ENCODE data around the gene RDH16.

RDH16 gene, protein sequence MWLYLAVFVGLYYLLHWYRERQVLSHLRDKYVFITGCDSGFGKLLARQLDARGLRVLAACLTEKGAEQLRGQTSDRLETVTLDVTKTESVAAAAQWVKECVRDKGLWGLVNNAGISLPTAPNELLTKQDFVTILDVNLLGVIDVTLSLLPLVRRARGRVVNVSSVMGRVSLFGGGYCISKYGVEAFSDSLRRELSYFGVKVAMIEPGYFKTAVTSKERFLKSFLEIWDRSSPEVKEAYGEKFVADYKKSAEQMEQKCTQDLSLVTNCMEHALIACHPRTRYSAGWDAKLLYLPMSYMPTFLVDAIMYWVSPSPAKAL

DNA sequence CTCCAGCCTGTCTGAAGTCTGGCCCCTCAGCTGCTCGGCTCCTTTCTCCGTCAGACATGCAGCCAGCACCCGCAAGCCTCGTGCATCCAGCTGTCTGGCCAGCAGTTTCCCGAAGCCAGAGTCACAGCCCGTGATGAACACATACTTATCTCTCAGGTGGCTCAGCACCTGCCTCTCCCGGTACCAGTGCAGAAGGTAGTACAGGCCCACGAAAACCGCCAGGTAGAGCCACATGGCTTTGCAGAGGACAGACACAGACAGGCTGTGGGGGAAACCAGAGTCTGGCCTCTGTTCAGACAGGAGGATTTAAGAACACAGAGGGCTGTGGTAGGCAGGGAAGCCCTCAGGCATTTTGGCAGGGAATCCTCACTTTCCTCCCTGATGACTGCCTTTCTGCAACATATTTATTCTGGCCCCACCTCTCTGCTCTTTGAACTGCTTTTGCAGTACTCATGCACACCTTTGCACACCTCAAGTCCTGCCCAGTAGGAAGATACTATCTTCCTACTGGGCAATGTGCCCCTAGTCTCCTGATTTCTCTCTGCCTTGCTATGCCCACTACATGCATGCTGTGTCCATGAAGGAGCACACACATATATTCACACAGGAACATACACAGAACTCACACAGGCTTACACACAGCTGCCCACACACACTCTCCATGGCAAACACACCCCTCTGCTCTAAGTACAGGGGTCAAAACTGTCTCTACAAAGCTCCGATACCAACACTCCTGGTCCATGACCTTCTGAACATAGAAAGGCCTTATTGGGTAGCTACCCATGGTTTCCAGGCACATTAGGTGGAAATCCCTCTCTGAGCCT, at the start of gene RDH16:
TSS of gene RDH16 (minus strand) at position 380 of the 824 bp plus-strand sequence. CDS start at position 234, 146 bp downstream.
- no peak for FAIRE-seq

DNA sequence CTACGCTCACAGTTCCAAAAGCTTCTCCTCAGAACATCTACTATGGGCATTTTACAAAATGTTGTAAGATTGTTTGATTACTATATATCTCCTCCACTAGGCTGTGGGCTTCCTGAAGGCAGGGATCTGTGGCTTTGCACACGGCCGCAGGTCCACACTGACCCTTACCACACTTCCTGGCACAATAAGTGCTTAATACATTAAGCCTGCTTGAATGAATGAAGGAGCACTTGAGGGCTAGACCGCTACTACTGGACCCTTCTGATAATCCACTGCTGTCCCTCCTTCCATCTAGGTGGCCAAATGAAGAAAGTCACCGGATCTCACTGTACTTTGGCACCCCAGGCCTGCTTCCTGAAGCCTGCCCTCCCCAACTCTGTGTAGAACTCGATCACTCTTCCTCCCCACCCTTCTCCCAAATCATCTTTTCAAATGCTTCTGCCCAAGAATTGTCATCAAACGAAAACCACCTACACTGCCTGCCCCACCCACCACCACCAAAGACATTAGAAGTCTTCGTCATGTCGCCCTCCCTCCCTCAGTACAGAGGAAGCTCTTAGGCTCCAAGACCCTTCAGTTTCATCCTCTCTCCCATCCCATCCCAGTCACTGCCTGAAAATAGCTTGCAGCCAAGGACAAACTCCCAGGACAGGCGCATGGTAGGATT, 49.5 kb upstream of the RDH16 start:
- no peak for FAIRE-seq

DNA sequence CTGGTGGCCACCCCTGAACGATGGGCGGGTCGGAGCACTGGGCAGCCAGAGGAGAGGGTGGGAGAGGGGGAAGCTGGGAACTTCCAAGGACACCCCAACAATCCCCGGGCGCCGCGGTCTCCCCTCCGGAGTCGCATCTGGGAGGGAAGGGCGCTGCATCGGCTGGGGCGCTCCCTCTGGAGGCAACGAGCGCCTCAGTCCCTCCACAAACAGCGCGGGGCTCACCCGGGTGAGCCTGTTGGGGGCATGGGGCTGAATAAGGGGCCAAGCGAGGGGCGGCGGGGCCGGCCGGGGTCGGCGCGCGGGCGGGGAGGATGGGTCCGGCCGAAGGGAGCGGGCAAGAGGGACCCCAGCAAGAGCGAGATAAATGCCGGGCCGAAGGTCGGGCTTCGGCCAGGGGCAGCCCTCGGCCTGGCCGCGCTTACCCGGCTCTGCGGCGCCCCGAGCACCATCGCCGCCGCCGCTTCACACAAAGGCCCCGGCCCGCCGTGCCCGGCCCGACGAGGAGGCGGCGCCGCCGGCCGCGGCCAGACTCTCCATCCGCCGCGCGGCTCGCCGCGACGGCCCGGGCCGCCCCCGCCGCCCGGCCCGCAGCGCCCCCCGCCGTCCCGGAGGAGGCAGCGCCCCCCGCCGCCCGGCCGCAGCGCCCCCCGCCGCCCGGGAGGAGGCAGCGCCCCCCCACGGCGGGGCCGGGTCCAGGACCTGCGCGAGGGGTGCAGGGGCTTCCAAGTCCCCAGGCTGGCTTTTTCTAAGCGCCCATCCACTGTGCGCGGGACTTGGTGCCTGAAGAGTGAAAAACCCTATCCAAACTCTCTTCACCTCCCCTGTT, 48.8 kb upstream of the RDH16 start, which contains the start of gene ZBTB39:
TSS of gene ZBTB39 (minus strand) at position 567 of the 829 bp plus-strand sequence. CDS start 1,629 bp downstream, outside the sequence.
- FAIRE-seq, result no peak

DNA sequence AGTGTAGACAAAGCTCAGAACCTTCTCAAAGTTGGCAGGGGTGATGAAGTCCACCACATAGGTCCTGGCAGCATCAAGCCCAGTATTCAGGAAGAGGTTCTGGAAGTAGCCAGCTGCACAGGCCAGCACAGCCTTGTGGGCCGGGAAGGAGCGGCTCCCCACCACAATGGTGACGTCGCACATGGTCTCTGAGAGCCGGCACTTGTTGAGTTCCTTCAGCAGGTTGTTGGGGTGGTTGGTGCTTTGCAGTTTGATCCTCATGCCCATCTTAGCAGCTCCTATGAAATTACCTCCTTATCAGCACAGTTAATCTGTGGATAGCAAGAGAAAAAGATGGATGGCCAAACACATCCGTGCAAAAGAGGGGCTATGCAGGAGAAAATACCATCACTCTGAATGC, 47.2 kb upstream of the RDH16 start:
- no peak for FAIRE-seq

DNA sequence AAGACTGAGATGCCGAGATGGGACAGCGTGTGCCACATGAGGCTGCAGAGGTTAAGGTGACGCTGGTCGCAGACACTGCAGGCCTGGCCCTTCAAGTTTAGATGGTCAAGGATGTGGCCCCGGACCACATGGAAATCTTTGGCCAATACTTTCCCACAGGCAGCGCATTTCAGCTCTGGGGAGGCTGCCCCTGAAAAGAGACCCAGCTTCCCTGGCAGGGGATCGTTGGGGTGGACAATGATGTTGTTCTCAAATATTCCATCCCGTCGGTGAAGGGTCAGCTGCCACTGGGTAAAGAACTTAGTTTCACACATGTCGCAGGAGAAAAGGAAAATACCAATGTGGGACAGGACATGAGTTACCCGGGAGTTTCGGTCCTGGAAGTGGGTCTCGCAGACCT, 46.0 kb upstream of the RDH16 start:
- FAIRE-seq, result no peak

DNA sequence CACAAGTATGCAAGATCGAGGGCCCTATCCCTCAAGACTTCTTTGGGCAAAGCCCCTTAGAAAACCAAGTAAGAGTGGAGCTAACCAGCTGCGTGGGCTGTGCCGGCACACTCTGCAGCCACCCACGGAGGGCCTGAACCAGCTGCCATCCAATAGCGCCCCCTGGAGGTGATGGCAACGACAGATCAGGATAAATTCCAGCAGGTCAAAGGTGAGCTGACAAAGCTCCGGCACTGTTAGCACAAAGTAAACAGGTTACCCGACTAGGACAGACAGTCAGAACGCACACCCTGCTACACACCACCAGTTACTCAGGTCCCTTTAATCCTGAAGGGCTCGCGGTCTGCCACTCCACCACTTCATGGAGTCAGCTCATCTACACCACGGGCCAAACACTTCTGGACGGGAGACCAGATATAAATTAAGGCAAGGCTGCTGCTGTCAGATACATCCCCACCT, 44.1 kb upstream of the RDH16 start:
- no peak for FAIRE-seq

DNA sequence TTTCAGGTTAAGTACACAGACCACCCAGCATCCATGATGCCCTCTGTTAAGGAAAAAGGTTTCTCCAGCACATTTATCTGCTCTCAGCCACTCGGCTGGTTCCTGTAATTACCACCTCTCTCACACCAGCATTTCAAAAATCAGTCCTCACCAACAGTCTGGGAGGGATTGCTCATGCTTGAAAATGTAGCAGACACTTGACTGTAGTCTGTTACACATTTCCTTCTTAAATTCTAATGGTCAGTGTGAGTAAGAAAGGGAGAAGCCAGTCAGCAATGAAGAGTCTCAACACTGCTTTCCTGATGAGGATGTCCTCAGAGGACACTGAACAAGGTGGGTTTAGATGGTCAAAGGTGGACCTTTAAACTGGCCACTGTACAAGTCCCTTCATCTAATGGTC, 43.0 kb upstream of the RDH16 start:
- no peak for FAIRE-seq

DNA sequence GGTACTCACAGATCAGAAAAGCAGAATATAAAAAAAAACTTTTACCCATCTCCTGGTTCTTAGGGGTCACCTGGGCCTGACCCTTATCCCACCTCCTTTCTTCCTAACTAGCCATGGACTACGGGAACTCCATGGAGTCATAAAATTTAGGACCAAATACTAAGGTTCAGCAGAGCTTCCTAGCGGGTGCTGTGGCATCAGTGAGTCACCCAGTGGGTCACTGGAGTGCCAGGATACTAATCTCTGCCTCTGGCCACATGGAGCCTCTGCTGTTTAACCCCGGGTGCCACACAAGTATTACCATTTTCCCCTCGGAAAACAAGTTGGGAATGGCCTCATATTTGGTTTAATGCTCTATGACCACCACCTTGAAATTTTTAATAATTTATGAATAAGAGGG, 42.0 kb upstream of the RDH16 start:
- no peak for FAIRE-seq

DNA sequence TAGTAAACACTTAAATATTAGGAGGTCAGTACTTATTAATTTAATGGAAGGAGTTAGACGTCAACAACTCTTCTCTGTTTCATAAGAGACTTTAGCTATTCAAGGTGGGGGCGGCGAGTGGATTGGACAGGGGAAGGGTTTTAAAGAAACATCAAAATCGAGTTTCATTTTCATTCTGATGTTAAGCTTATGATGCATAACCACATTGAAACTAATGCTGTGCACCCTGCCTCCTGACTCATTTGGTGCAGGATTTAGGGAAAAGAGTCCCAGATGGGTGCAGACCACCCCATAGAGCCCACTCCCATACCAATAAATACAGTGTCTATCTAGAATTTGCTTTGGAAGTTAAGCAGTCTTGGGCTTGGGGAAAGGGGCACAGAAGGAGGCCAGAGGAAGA, 41.6 kb upstream of the RDH16 start:
- FAIRE-seq, result no peak

DNA sequence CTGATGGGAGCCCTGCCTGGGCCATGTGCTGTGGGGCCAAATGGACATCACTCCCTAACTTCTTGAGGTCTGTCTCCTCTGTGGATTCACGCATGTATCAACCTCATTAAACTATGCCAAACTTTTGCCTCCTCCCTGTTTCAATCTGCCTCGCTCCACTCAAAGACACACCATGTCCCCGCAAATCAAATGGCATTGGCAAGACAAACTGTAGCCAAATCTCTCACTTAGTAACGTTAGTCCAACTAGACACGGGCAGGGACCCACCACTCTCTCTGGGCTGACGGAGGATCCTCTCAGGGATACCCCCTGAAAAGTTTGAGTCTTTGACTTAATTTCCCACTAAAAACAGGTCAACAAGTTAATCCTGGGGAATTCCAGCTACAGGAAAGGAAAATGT, 40.9 kb upstream of the RDH16 start:
- FAIRE-seq, result no peak

DNA sequence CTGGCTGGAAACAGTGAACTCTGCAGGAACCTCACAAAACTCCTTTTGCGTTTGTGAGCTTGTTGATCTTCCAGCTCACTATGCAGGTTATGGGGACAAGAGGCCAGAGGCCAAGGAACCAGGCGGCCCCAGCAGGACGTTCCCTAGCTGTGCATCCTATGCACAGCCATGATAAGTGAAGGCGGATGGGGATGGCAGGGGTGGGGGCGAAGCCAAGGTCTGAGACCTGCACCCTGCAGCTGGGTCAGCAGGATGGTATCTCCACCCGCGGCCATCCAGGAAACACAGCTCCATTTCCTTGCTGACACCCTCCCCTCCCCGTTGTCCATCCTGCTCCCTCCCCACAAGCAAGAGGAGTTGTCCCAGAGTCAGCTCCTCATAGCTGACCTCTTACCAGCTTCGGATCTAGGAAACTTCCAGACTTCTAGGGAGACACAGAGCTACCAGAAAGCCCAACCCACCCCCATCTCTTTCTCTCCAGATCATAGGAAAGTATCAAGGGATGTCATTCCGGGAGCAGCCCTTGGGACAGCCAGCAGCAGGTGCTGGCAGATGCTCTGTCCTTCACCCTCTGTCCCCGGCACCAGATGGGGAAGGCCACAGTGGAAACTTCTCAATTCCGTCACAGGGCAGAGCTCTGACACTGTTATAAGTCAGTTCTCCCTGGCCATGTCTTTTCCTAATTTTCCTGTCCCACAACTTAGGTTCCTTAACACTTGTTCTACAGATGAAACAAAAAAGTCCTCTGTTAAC, 39.6 kb upstream of the RDH16 start:
- FAIRE-seq, result no peak

DNA sequence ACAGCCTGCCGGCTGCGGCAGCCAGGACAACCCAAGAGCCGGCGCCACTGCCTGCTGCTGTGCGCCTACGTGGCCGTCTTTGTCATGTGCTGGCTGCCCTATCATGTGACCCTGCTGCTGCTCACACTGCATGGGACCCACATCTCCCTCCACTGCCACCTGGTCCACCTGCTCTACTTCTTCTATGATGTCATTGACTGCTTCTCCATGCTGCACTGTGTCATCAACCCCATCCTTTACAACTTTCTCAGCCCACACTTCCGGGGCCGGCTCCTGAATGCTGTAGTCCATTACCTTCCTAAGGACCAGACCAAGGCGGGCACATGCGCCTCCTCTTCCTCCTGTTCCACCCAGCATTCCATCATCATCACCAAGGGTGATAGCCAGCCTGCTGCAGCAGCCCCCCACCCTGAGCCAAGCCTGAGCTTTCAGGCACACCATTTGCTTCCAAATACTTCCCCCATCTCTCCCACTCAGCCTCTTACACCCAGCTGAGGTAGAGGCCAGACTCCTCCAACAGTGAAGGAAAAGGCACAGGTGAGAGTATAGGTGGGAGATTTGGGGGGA, 38.6 kb upstream of the RDH16 start:
- no peak for FAIRE-seq

DNA sequence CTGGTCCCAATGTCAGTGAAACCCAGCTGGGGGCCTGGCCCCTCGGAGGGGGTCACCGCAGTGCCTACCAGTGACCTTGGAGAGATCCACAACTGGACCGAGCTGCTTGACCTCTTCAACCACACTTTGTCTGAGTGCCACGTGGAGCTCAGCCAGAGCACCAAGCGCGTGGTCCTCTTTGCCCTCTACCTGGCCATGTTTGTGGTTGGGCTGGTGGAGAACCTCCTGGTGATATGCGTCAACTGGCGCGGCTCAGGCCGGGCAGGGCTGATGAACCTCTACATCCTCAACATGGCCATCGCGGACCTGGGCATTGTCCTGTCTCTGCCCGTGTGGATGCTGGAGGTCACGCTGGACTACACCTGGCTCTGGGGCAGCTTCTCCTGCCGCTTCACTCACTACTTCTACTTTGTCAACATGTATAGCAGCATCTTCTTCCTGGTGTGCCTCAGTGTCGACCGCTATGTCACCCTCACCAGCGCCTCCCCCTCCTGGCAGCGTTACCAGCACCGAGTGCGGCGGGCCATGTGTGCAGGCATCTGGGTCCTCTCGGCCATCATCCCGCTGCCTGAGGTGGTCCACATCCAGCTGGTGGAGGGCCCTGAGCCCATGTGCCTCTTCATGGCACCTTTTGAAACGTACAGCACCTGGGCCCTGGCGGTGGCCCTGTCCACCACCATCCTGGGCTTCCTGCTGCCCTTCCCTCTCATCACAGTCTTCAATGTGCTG, 38.0 kb upstream of the RDH16 start:
- no peak for FAIRE-seq

DNA sequence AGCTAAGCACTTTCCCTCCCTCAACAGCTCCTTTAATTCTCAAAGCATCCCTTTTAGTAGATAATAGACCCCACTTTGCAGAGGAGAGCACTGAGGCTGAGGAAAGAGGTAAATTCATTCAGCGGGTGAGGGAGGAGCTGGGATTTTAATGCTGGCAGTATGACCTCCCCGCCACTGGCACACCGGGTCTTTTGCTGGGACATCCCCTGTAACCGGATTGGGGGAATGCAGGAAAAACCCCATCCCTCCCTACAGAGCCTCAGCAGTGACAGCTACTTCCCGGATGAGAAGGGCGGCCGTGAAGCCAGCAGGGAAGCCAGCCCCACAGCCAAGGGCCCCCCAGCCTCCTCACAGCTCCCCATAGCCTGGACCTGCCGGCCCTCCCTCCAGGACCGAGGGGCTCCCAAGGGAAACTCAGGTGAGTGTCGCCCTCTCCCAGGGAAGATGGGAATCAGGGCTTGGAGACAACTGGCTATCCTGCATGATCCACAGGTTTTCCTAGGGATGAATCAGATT, 36.9 kb upstream of the RDH16 start:
- FAIRE-seq, result no peak

DNA sequence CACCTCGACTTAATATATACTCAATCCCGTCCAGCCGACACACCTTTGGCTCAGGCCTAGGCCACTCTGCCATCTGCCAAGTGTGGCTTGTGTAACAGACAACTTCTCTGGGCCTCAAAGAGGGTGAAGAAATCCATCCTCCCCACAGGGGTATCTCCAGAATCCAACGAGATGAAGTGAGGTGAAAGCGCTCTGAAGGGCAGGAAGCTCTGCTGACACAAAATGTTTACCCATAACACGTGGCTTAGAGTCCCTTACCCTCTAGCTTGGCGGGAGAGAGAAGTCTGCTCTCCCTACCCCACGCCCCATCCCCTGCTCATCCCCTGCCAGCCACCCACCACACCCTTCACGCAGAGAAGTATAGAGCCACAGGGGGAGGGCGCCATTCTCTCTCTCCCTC, 35.9 kb upstream of the RDH16 start:
- no peak for FAIRE-seq

DNA sequence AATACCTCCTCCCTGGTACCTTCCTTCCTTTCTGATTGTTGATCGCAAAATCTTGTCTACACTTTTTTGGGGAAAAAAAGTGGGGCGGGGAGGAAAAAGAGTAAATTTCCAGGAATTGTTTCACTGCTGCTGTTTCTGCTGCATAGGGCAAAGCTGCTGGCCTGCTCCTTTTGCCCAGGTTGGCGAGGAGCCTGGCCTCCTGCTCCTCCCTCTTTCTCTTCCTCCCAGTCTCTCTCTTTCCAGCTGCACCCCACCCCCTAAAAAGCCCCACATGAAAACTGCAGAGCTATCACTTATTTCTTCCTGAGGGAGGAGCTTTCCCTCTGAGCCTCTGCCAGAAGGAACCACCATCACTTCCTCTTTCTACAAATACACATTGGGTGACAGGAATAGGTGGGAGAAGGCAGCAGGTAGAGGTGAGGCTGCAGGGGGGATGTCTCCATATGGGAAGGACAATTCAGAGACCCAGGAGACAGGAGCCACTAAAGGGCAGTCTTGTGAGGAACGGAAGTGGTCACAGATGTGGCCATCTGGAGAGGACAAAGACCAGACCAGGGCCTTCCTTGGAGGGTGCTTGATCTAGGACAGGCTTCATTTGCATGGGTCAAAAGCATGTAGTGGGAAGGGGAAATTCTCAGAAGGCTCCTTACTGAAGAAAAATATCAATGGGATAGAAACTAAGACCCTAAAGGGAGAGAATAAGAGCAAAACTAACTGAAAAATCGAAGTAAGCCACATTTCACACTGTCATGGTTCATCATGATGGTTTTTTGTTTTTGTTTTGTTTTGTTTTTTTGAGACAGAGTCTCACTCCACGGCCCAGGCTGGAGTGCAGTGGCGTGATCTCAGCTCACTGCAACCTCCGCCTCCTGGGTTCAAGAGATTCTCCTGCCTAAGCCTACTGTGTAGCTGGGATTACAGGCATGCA, 34.2 kb upstream of the RDH16 start:
- no peak for FAIRE-seq

DNA sequence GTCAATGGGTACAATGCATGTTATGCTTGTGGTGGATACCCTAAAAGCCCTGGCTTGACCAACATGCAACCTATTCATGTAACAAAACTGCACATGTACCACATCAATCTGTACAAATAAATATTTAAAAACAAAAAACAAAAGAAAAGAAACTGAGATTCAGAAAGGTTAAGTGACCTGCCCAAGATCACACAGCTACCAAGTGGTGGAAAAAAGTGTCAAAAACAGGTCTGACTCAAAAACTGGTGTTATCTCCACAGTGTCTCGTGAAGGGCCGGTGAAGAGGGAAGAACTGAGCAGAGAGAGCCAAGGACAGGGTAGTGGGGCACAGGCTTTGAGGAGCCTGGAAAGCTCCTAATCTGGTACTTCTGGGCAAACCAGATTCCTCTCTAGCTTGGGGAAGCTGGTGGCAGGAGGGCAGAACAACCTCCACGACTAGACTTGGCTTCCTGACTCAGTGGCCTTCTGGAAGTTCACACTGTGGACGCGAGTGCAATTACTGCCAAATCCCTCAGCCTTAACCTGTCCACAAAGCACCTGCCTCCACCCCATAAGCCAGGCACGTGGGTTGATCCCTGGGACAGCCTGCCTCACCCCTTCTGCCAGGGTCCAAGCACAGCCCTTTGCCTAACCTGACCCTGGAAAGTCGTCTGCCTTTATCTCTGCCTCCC, 33.4 kb upstream of the RDH16 start:
- FAIRE-seq, result no peak

DNA sequence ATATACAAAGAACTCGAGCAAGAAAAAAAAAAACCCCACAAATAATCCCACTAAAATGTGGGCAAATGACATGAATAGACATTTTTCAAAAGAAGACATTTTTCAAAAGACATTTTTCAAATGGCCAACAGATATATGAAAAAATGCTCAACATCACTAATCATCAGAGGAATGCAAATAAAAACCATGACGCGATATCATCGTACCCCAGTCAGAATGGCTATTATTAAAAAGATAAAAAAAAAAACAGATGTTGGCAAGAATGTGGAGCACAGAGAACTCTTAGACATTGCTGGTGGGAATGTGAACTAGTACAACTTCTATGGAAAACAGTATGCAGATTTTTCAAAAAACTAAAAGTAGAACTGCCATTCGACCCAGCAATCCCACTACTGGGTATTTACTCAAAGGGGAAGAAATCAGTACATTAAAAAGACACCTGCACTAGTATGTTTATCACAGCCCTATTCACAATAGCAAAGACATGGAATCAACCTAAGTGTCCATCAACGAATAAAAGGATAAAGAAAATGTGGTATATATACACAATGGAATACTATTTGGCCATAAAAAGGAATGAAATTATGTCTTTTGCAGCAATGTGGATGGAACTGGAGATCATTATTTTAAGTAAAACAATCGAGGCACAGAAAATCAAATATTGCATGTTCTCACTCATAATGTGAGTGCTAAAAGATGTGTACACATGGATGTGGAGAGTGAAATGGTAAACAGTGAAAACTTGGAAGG, 32.6 kb upstream of the RDH16 start:
- no peak for FAIRE-seq

All from endometrium (tissue), 2 donors.